GM23248 (cell line): ENCODE data around the gene FAM168A.

Experiments used
- EZH2 ChIP-seq: fragments of 200-600 bp; sonication (generic); IDR thresholded peaks from 2 replicates; pipeline ENCODE4 v1.6.1; 2018; ENCODE audit warnings: antibody characterized with exemption, mild to moderate bottlenecking; ENCODE audit not compliant: insufficient read depth, poor library complexity, severe bottlenecking
- EZH2phosphoT487 ChIP-seq: fragments of 200-600 bp; sonication (generic); IDR thresholded peaks from 2 replicates; pipeline ENCODE4 v1.6.1; 2018; ENCODE audit warnings: antibody characterized with exemption, moderate library complexity, mild to moderate bottlenecking, low read depth; ENCODE audit not compliant: insufficient read depth

DNA sequence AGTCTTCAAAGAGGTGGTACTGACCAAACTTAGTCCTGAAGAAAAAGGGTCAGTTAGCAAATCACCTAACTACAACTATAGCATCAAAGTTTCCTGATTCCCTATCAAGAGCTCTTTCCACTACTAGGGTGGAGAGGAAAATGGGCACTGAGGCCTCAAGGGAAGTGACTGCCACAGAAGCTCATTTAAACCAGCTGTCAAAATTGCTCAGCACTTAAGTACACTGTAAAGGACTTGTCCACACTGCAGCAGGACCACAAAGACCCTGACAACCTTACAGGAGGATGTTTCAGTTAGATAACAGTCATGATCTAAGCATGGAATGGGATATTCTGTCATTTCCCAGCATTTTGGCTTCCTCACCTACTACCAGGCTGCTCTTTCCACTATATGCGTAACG lies 33.0 kb downstream of the FAM168A start:
- no peak for TF ChIP-seq EZH2
- TF ChIP-seq EZH2phosphoT487 = no peak
